GM12878 (cell line): Measurements from ENCODE around the gene DALRD3. TPM values are rescaled to one million over a fixed set of nuclear protein-coding genes. Genes with fewer than 3 reads are reported as not detected.
A peak's percentile ranks its signal among the peaks of the same experiment; 100 is the strongest.

Experiments used
- ATAC-seq: fragments of 200-7000 bp; cut with Tn5 transposase; 3 replicates; pipeline ENCODE4 v1.9.1; 2020; ENCODE audit warnings: mild to moderate bottlenecking, moderate library complexity
- BruUV-seq: library from RNA; stranded (reverse); fragments of 400-500 nt; replicated peaks from 2 replicates; lab custom pipeline; 2021; lab: Mats Ljungman, UMichigan
- CTCF ChIA-PET: fragments of 300-600 bp; sonication (Branson Sonifier 250); formaldehyde crosslinking; extraction: SDS; loops from one replicate; lab custom pipeline; 2021; ENCODE audit warnings: inconsistent platforms; lab: Yijun Ruan, JAX
- POLR2A ChIA-PET: fragments of 350-600 bp; formaldehyde crosslinking; extraction: SDS; loops from one replicate; lab custom pipeline; 2021; ENCODE audit warnings: inconsistent platforms; lab: Charles Lee
- RAD21 ChIA-PET: fragments of 300-600 bp; sonication (Branson Sonifier 250); formaldehyde crosslinking; loops from one replicate; lab custom pipeline; 2023; ENCODE audit warnings: antibody characterized with exemption; ENCODE audit not compliant: unreplicated experiment; lab: Charles Lee
- SMC1A ChIA-PET: fragments of 300-600 bp; sonication (Branson Sonifier 250); formaldehyde crosslinking; loops from one replicate; lab custom pipeline; 2023; ENCODE audit not compliant: unreplicated experiment, uncharacterized antibody; lab: Charles Lee
- DNase-seq: peaks from one replicate; pipeline ENCODE4 v3.0.0-alpha.2; 2011; ENCODE audit warnings: low read depth, low spot score
- FAIRE-seq: peaks from 3 replicates; lab custom pipeline; 2011; peaks lifted over from hg19 to GRCh38; lab: Jason Lieb, UNC
- H2AFZ ChIP-seq: 2 replicates; pipeline ENCODE4 v1.6.0; 2011; ENCODE audit warnings: low read depth, low read length, control low read depth; ENCODE audit not compliant: control insufficient read depth
- H3K27ac ChIP-seq: 2 replicates; pipeline ENCODE4 v1.5.1; 2011; ENCODE audit warnings: control low read depth; ENCODE audit not compliant: control insufficient read depth, insufficient read depth
- H3K27me3 ChIP-seq, 2 experiments: replicated peaks in 1 of 2; 2 replicates each; pipeline versions ENCODE4 v1.6.0 to v1.6.1; 2011; ENCODE audit warnings: low read length in 1 of 2; ENCODE audit not compliant: control insufficient read depth in 2 of 2, insufficient read depth in 2 of 2
- H3K36me3 ChIP-seq, 2 experiments: 2 replicates each; pipeline ENCODE4 v1.5.1; 2011; ENCODE audit warnings: low read length in 1 of 2; ENCODE audit not compliant: control insufficient read depth in 2 of 2, insufficient read depth in 2 of 2
- H3K4me1 ChIP-seq: 2 replicates; pipeline ENCODE4 v1.6.1; 2011; ENCODE audit warnings: mild to moderate bottlenecking, low read length, moderate library complexity, mixed read lengths; ENCODE audit not compliant: control insufficient read depth, insufficient read depth
- H3K4me2 ChIP-seq: 2 replicates; pipeline ENCODE4 v1.6.0; 2011; ENCODE audit warnings: control low read depth; ENCODE audit not compliant: control insufficient read depth, insufficient read depth
- H3K4me3 ChIP-seq: fragments of 200-600 bp; sonication (generic); 2 replicates; pipeline ENCODE4 v1.5.1; 2016
- H3K79me2 ChIP-seq: 2 replicates; pipeline ENCODE4 v1.6.0; 2011; ENCODE audit warnings: low read length; ENCODE audit not compliant: control insufficient read depth, insufficient read depth
- H3K9ac ChIP-seq: 2 replicates; pipeline ENCODE4 v1.8.0; 2011; ENCODE audit warnings: low read length, control low read depth, mixed read lengths; ENCODE audit not compliant: control insufficient read depth, insufficient read depth
- H3K9me3 ChIP-seq: replicated peaks from 3 replicates; pipeline ENCODE4 v1.5.1; 2011; ENCODE audit warnings: mild to moderate bottlenecking, low read length; ENCODE audit not compliant: control insufficient read depth, insufficient read depth
- H4K20me1 ChIP-seq: 2 replicates; pipeline ENCODE4 v1.6.0; 2011; ENCODE audit not compliant: control insufficient read depth, insufficient read depth
- CHD2 ChIP-seq: IDR thresholded peaks from 2 replicates; pipeline ENCODE4 v1.6.1; 2011; ENCODE audit warnings: low read depth, low read length, improper control_type of control experiment, borderline replicate concordance
- HDAC2 ChIP-seq: fragments of 200-600 bp; sonication (generic); IDR thresholded peaks from 2 replicates; pipeline ENCODE4 v1.6.1; 2017
- MEF2B ChIP-seq: fragments of 450-650 bp; IDR thresholded peaks from 2 replicates; pipeline ENCODE4 v1.6.1; 2018; ENCODE audit warnings: mild to moderate bottlenecking, moderate library complexity; ENCODE audit not compliant: partially characterized antibody, poor library complexity, severe bottlenecking
- MTA3 ChIP-seq: IDR thresholded peaks from 2 replicates; pipeline ENCODE4 v1.6.1; 2012; ENCODE audit warnings: low read length, inconsistent platforms, borderline replicate concordance
- NR2F1 ChIP-seq: fragments of 450-650 bp; conservative IDR thresholded peaks from 2 replicates; pipeline ENCODE4 v1.6.1; 2017; ENCODE audit warnings: mild to moderate bottlenecking
- NRF1 ChIP-seq: conservative IDR thresholded peaks from 2 replicates; pipeline ENCODE4 v1.6.1; 2011; ENCODE audit warnings: mild to moderate bottlenecking, low read depth, low read length, improper control_type of control experiment
- POU2F2 ChIP-seq: IDR thresholded peaks from 3 replicates; pipeline ENCODE4 v1.6.1; 2011; ENCODE audit warnings: low read depth, mild to moderate bottlenecking, low read length, borderline replicate concordance
- SIX5 ChIP-seq: IDR thresholded peaks from 2 replicates; pipeline ENCODE4 v1.6.1; 2011; ENCODE audit warnings: mild to moderate bottlenecking, low read depth, low read length, moderate library complexity; ENCODE audit not compliant: severe bottlenecking
- TARDBP ChIP-seq: IDR thresholded peaks from 2 replicates; pipeline ENCODE4 v1.6.1; 2016; ENCODE audit warnings: borderline replicate concordance
- WGBS: methylation state at CpG from one replicate; pipeline ENCODE4 v1.1.6; 2016; ENCODE audit warnings: low lambda C conversion rate; ENCODE audit not compliant: insufficient replicate concordance, insufficient coverage; ENCODE audit errors: missing lambda C conversion rate; 5-methylcytosine and 5-hydroxymethylcytosine counted together
- in situ Hi-C: fragments of 300-500 bp; cut with MboI; formaldehyde crosslinking; loops from 9 replicates; pipeline ENCODE4 v1.14.3; 2018; ENCODE audit warnings: mixed read lengths
- intact Hi-C: fragments of 100-400 bp; cut with micrococcal nuclease; formaldehyde crosslinking; loops from one replicate; pipeline ENCODE4 v1.14.2; 2022; ENCODE audit not compliant: unreplicated experiment
- polyA plus RNA-seq, 11 experiments: library from polyadenylated mRNA; depleted of rRNA in 4 of 11; unstranded in 6 of 11; stranded (reverse) in 5 of 11; fragments of >200 nt; fragmentation: Nextera tagmentation in 4 of 11; fragmentation: Illumina TruSeq in 1 of 11; extraction: Ambion mirVana in 4 of 11; extraction: Trizol in 1 of 11; gene quantifications; 1 replicate in 1 of 11; 2 replicates in 10 of 11; pipeline versions ENCODE4 v1.2.1 to v1.2.3, GENCODE V29; 2011 to 2016; ENCODE audit warnings: inconsistent platforms in 2 of 11, missing spikeins in 2 of 11, low read depth in 1 of 11
- total RNA-seq, 4 experiments: library from RNA; depleted of rRNA in 3 of 4; stranded (reverse); fragments of >200 nt in 3 of 4; fragmentation: Illumina TruSeq in 1 of 4; extraction: Trizol in 1 of 4; gene quantifications; 2 replicates each; pipeline versions ENCODE4 v1.2.1 to v1.2.3, GENCODE V29; 2013 to 2021

DALRD3 gene
- total and polyA plus RNA-seq, 10 of the 15 experiments (the other 5 are each of a cell fraction or from before 2014, with no cell fraction given): 10.1 to 28.2 (median 21.6) TPM

DNA sequence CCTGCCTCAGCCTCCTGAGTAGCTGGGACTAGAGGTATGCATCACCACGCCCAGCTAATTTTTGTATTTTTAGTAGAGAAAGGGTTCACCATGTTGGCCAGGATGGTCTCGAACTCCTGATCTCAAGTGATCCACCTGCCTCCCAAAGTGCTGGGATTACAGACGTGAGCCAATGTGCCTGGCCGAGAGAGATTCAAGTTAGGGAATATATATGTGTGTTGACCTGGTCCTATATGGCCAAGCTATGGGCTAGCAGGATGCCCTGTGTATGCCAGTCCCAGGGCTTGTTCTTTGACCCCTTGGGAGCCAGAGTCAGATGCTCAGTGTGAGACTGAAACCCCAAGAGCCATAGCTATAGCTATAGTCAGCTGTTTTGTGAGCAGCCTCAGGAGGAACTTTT, 5.4 kb upstream of the DALRD3 start:
- no peak overlapping the region for H3K4me3 ChIP-seq
- DNase-seq (no peak), FAIRE-seq (no peak), ATAC-seq (no peak)
- POLR2A ChIA-PET: interaction anchor here (0.6 to 1.2 kb wide), 5 partner anchors 8 to 389 kb away, joined by 3 to 4 read pairs (median 3); partner anchors contain the start of genes P4HTM and SLC26A6
- SMC1A ChIA-PET: interaction anchor here (1.5 to 6.1 kb wide), 3 partner anchors 17 to 134 kb away, joined by 3 to 31 read pairs (median 3); partner anchors contain the start of genes P4HTM and WDR6
- no peaks in the 10 kb centered on the region for H4K20me1 ChIP-seq
- peaks cover 16% of the 10 kb centered on the region for H3K4me1 ChIP-seq
- TF ChIP-seq SIX5 (no peak), CHD2 (no peak), POU2F2 (no peak), MEF2B (no peak), MTA3 (no peak), TARDBP (no peak), HDAC2 (no peak), NR2F1 (no peak), NRF1 (no peak)
- peak overlapping the region; percentile 50 for H3K4me2 ChIP-seq
- intact Hi-C loops: loop anchor here (10.0 kb wide), 2 partner anchors 321 to 651 kb away; partner anchors contain the start of genes APEH and USP4
- CTCF ChIA-PET: interaction anchor here (0.8 to 4.8 kb wide), 3 partner anchors 17 to 633 kb away, joined by 3 to 41 read pairs (median 15); partner anchors contain the start of gene WDR6
- no TSS peak for BruUV-seq
- H3K9ac ChIP-seq: no peak overlapping the region
- no peak overlapping the region for H3K27ac ChIP-seq
- no peak overlapping the region for H2AFZ ChIP-seq
- no peaks in the 10 kb centered on the region for H3K27me3 ChIP-seq
- peaks cover 65% of the 10 kb centered on the region for H3K79me2 ChIP-seq
- RAD21 ChIA-PET: interaction anchor here (0.9 kb wide), 1 partner anchor 17 kb away, joined by 3 read pairs; the partner anchor contains the start of gene WDR6
- WGBS: 63% methylated on average over 4 of the region's 4 CpGs
- in situ Hi-C loops: no loop called here
- H3K36me3 ChIP-seq: peaks cover 19% of the 10 kb centered on the region in 2 experiments
- no peaks in the 10 kb centered on the region for H3K9me3 ChIP-seq
